SK-N-MC (cell line): ENCODE data around the gene ACTL10.

ENCODE experiments used
- DNase-seq: peaks from one replicate; pipeline ENCODE4 v3.0.0-alpha.2; 2011; ENCODE audit warnings: low read depth, low spot score
- H3K27ac ChIP-seq: fragments of 200-600 bp; sonication (generic); 2 replicates; pipeline ENCODE4 v1.5.1; 2016; ENCODE audit warnings: mixed run types
- H3K36me3 ChIP-seq: fragments of 200-600 bp; sonication (generic); 2 replicates; pipeline ENCODE4 v1.6.1; 2017; ENCODE audit warnings: antibody characterized with exemption, low read length, mixed read lengths; ENCODE audit not compliant: insufficient read depth
- H3K4me3 ChIP-seq: fragments of 200-600 bp; sonication (generic); 2 replicates; pipeline ENCODE4 v1.5.1; 2016
- H3K9ac ChIP-seq: fragments of 200-600 bp; sonication (generic); 2 replicates; pipeline ENCODE4 v1.8.0; 2017; ENCODE audit warnings: mixed run types, mixed read lengths; ENCODE audit not compliant: insufficient read length
- H3K9me3 ChIP-seq: fragments of 200-600 bp; sonication (generic); 2 replicates; pipeline ENCODE4 v1.6.1; 2017; ENCODE audit warnings: low read depth, mild to moderate bottlenecking, antibody characterized with exemption, low read length, moderate library complexity, mixed read lengths
- EZH2 ChIP-seq: fragments of 200-600 bp; sonication (generic); IDR thresholded peaks from one replicate; pipeline ENCODE4 v1.6.1; 2017; ENCODE audit warnings: antibody characterized with exemption
- FOXP2 ChIP-seq: optimal IDR thresholded peaks from 2 replicates; pipeline ENCODE3; 2011; ENCODE audit warnings: mild to moderate bottlenecking, moderate library complexity; ENCODE audit not compliant: insufficient read depth; ENCODE audit errors: extremely low read length, control extremely low read depth
- POLR2AphosphoS5 ChIP-seq: IDR thresholded peaks from 2 replicates; pipeline ENCODE4 v1.6.1; 2012; ENCODE audit warnings: mild to moderate bottlenecking, low read depth, low read length, borderline replicate concordance

The ACTL10 gene

DNA sequence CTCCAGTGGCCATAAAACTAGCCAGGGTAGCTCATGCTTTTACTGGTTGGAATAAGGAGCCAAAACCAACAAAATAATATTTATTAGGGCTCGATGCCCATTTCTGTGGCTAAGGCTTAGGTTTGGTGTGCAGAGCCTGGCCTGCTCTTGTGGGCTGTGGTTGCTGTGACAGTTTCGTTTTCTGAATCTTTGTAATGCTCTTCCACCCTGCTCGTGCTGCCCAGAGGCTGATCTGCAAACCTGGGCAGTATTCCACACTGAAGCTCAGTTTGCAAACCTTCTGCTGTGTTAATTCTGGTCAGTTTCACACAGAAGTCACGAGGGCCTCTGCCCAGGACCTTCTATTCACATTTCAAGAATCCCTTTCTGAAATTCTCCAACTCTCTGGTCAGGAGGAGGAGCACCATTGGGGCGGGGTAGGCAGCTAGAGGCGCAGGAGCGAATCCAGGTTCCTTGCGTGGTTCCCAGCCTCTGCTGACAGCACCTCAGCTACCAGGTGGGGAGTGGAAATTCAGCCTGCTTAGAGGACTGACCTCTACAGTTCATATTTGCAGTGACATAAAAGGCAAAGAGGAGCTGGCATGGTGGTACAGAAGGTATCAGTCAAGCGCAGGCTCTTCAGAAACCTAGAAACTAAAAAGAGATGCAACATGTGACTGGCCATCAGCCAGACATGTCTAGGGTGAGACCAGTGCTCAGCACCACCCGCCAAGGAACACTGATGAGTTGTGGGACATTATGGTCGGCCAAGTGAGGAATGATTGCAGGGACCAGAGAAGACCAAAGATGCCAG, 18.9 kb upstream of the ACTL10 start:
- Histone ChIP-seq H3K9me3 (no peaks in the 10 kb centered on the region), H3K36me3 (peaks cover 15% of the 10 kb centered on the region; the same call in 1 of the 2 replicates), H3K27ac (no peak overlapping the region), H3K4me3 (no peak overlapping the region), H3K9ac (no peak overlapping the region)
- no peak for DNase-seq
- no peak for TF ChIP-seq FOXP2
- no peak for TF ChIP-seq POLR2AphosphoS5
- no peak for TF ChIP-seq EZH2

DNA sequence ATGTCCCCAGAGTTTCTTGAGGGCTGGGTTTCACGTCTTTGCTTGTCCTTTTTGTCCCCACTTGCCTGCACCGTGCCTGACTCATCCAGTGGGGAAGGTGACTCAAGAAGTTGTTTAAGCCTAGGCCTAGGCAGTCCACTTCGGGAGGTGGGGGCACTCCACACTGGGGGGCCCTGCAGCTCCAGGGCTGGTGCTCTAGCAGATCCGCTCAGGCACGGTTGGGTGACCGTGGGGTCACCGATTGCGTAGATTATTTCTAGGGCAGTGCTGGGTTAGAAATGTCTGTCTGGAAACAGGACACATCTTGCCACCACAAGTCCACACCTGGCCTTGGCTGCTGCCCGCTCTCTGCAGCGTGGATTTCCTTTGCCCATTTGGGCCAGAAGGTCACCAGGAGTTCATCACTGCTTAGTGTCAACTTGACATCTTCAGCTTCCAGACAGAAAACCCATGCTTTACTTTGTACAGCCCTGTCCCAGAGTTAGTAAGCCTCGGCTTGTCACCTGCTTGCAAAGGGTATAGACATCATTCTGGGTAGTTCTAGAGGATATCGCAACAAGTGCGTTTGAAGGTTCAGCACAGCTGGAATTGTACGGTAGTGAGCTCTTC, 18.2 kb upstream of the ACTL10 start:
- H3K27ac ChIP-seq = no peak overlapping the region
- TF ChIP-seq POLR2AphosphoS5 (no peak), FOXP2 (no peak), EZH2 (no peak)
- DNase-seq = no peak
- H3K4me3 ChIP-seq = no peak overlapping the region
- H3K9ac ChIP-seq = no peak overlapping the region
- no peaks in the 10 kb centered on the region for H3K9me3 ChIP-seq
- peaks cover 15% of the 10 kb centered on the region; the same call in 1 of the 2 replicates for H3K36me3 ChIP-seq

DNA sequence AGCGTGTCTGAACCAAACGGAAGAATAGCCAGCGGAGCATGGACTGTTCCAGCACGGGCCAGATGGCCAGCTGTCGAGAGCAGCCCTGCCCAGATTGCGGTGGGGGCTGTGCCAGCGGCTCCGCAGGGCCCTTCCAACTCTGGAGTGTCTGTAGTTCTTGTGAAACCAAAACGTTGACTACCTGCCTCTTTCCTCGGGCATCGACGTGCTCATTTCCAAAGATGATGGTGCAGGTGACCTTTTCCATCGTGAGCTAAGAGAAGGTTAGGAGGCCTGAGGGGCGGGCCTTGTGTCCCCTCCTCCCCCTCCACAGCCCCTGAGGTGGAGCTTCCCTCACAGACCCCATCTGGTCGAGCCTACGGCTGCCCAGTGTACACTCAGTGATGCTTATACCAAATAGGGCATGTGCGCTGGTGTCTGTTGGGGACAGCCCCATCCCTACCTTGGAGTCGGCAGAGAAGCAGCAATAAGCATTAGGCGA, 17.5 kb upstream of the ACTL10 start:
- DNase-seq = no peak

DNA sequence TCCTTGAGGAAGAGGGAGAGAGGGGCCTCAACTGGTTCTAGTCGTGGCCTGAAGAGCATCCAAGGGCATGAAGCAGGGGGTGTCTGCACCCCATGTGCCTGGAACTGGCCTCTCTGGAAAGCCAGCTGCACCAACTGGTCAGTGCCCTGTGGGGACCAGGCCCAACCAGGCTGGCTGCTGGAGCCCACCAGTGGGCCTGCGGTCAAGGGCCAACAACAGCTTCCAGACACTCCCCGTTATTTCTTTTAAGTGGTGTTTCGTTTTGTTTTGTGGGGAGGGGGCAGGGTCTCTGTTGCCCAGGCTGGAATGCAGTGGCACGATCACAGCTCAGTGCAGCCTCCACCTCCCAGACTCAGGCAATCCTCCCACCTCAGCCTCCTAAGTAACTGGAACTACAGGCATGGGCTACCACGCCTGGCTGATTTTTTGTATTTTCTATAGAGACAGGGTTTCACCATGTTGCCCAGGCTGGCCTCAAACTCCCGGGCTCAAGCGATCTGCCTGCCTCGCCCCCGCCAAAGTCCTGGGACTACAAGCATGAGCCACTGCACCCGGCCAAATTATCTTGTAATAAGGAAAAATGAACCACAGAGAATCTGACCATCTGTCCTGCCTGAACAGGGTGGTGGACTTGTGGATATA, 16.5 kb upstream of the ACTL10 start:
- H3K9me3 ChIP-seq = no peaks in the 10 kb centered on the region
- no peak overlapping the region for H3K4me3 ChIP-seq
- no peak overlapping the region for H3K9ac ChIP-seq
- TF ChIP-seq EZH2 (no peak), FOXP2 (no peak), POLR2AphosphoS5 (no peak)
- no peak overlapping the region for H3K27ac ChIP-seq
- H3K36me3 ChIP-seq = peaks cover 6% of the 10 kb centered on the region; the same call in 1 of the 2 replicates
- no peak for DNase-seq

More for the DNA sequence above, 17.5 kb upstream of the ACTL10 start:
- H3K4me3 ChIP-seq = no peak overlapping the region
- peaks cover 15% of the 10 kb centered on the region; the same call in 1 of the 2 replicates for H3K36me3 ChIP-seq
- H3K27ac ChIP-seq = no peak overlapping the region
- H3K9me3 ChIP-seq = no peaks in the 10 kb centered on the region
- no peak overlapping the region for H3K9ac ChIP-seq
- no peak for TF ChIP-seq POLR2AphosphoS5

DNA sequence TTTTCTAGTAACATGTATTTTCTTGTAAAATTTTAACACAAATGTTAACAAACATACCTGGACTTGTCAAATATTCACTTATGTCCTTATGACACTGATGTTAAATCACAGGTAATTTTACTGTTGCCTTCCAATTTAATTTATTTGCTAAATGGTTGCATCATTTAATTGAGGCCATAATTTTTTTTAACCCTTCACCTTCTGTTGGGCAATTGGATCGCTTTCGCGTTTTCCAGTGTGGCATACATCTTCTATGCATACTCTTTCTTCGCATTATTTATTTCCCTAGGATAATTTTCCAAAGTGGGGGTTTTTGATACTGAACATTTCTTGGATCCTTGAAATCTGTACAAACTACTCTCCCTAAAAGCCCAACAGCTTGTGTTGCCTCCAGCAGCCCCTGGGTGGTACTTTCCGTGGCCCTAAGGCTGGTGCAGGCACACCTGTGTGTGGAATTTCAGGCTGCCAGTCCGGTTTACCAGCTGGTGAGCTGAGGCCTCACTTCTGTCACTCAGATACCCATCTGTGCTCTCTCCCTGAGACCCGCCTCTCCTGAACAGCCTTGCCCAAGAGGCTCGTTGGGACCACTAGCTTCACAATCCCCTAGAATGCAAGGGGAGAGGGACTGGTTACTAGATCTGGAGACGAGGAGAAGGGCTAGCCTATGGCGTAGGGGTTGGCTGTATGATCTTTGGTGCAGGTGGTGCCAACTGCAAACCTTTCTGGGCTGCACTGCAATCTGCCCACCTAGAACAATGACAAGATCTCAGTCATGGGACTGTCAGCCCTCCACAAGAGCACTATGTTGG, 15.8 kb upstream of the ACTL10 start:
- no peak overlapping the region for H3K27ac ChIP-seq
- no peaks in the 10 kb centered on the region for H3K36me3 ChIP-seq
- no peak overlapping the region for H3K4me3 ChIP-seq
- TF ChIP-seq FOXP2 (no peak), EZH2 (no peak), POLR2AphosphoS5 (no peak)
- no peak overlapping the region for H3K9ac ChIP-seq
- DNase-seq = no peak
- H3K9me3 ChIP-seq = no peaks in the 10 kb centered on the region

DNA sequence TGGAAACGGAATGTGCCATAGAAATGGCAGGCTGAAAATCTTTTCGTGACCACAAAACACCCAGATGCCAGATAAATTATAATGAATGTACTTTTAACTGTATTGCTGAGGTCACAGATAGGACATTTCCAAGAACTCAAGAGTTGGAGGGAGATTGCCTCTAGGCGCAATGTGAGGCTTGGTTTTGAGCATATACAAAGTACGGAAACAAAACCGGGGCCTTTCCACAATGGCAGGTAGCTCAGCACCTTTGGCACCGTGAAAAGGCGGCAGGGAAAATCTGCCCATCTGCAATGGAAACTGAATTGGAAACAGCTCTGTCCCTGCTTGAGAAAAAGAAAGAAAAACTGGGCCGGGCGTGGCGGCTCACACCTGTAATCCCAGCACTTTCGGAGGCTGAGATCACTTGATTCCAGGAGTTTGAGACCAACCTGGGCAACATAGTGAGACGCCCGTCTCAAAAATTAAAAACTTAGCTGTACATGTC, 15.1 kb upstream of the ACTL10 start:
- H3K9ac ChIP-seq = no peak overlapping the region
- H3K36me3 ChIP-seq = no peaks in the 10 kb centered on the region
- H3K9me3 ChIP-seq = no peaks in the 10 kb centered on the region
- no peak for DNase-seq
- TF ChIP-seq EZH2 = no peak
- TF ChIP-seq FOXP2 = no peak
- TF ChIP-seq POLR2AphosphoS5 = no peak
- H3K4me3 ChIP-seq = no peak overlapping the region
- H3K27ac ChIP-seq = no peak overlapping the region

DNA sequence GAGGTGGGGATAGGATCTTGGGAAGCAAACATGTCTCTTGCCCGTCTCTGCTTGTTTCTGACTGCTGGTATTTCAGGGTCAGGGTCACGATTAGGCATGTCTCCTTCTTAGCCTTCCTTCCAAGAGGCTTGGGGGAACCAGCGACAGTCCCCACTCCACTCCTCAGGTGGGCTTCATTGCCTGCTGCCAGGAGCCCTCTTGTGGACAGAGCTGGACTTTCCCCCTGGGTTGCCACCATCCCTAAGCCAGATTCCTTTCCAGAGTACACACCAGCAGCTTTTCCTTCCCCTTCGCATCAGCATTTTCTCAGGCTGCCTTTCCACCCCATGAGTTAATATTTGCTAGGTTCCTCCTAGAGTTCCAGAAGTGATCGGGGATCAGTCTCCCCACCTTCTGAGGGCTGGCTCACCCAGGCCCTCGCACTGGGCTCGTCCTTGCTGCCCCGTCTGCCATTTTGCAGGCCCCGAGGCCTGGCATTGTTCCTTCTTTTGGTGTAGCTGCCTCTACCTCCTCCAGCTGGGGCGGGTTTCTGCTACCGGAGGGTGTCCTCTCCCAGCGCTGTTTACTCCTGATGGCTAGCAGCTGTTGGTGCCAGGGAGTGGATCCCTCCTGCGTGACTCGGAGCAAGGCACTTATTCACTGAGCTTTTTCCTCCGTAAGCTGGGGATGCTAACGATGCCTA, 13.4 kb upstream of the ACTL10 start:
- no peak overlapping the region for H3K4me3 ChIP-seq

More for the DNA sequence above, 13.4 kb upstream of the ACTL10 start:
- H3K9ac ChIP-seq = no peak overlapping the region
- H3K9me3 ChIP-seq = no peaks in the 10 kb centered on the region
- peak; percentile 32 for DNase-seq
- no peaks in the 10 kb centered on the region for H3K36me3 ChIP-seq
- H3K27ac ChIP-seq = no peak overlapping the region
- TF ChIP-seq EZH2 (no peak), POLR2AphosphoS5 (peak; percentile 26; the same call in 1 of the 2 replicates), FOXP2 (no peak)
